H1 (cell line): ENCODE results near the gene WNK2. TPM values are rescaled to one million over a fixed set of nuclear protein-coding genes. Genes with fewer than 3 reads are reported as not detected.

ENCODE experiments used
- CBX5 ChIP-seq: fragments of 300-800, 300-1000 bp; sonication (generic); IDR thresholded peaks from 2 replicates; pipeline ENCODE4 v1.7.1; 2016; ENCODE audit warnings: antibody characterized with exemption, low read length, low read depth
- CTCF ChIP-seq, 3 experiments: IDR thresholded peaks; 1 replicate in 2 of 3; 2 replicates in 1 of 3; pipeline versions ENCODE4 v1.5.1 to v1.6.1; 2011; ENCODE audit warnings: low read length in 3 of 3, mild to moderate bottlenecking in 3 of 3, inconsistent platforms in 2 of 3, low read depth in 1 of 3, moderate library complexity in 1 of 3; ENCODE audit not compliant: insufficient read depth in 1 of 3; ENCODE audit errors: control extremely low read depth in 1 of 3
- HDAC6 ChIP-seq: IDR thresholded peaks from one replicate; pipeline ENCODE4 v1.7.1; 2012; ENCODE audit warnings: low read depth, mild to moderate bottlenecking, inconsistent platforms, low read length, moderate library complexity
- JUN ChIP-seq: IDR thresholded peaks from 2 replicates; pipeline ENCODE4 v1.6.1; 2011; ENCODE audit warnings: low read depth, mild to moderate bottlenecking, improper control_type of control experiment, low read length
- PHF8 ChIP-seq: fragments of 200-600 bp; sonication (generic); conservative IDR thresholded peaks from 2 replicates; pipeline ENCODE4 v1.7.1; 2012; ENCODE audit warnings: low read depth, mild to moderate bottlenecking, inconsistent platforms, low read length, moderate library complexity
- RAD21 ChIP-seq, 2 experiments: IDR thresholded peaks in 1 of 2; conservative IDR thresholded peaks in 1 of 2; 2 replicates each; pipeline ENCODE4 v1.6.1; 2011; ENCODE audit warnings: low read depth in 2 of 2, low read length in 2 of 2, improper control_type of control experiment in 1 of 2, inconsistent platforms in 1 of 2, mild to moderate bottlenecking in 1 of 2, moderate library complexity in 1 of 2
- TBP ChIP-seq: IDR thresholded peaks from 2 replicates; pipeline ENCODE4 v1.6.1; 2011; ENCODE audit warnings: low read depth, low read length, improper control_type of control experiment
- USF2 ChIP-seq: IDR thresholded peaks from 2 replicates; pipeline ENCODE4 v1.6.1; 2011; ENCODE audit warnings: low read length, improper control_type of control experiment
- YY1 ChIP-seq: IDR thresholded peaks from 2 replicates; pipeline ENCODE4 v1.6.1; 2011; ENCODE audit warnings: low read depth, mild to moderate bottlenecking, low read length
- polyA plus RNA-seq, 7 experiments: library from polyadenylated mRNA; depleted of rRNA in 3 of 7; stranded (reverse) in 5 of 7; unstranded in 2 of 7; fragments of >200 nt in 5 of 7; fragments of 200-250 nt in 2 of 7; gene quantifications; 1 replicate in 5 of 7; 2 replicates in 1 of 7; 4 replicates in 1 of 7; pipeline versions ENCODE4 v1.2.1 to v1.2.3, GENCODE V29; 2011 to 2013; ENCODE audit warnings: missing spikeins in 2 of 7, mixed read lengths in 2 of 7
- total RNA-seq: library from RNA; stranded (reverse); fragmentation: NEBNext Ultra II Directional; extraction: Animal tissue kit (Norgen Biotek cat#: 25700); gene quantifications from 2 replicates; pipeline ENCODE4 v1.2.1, GENCODE V29; 2021

WNK2 gene
- total and polyA plus RNA-seq, 2 of the 8 experiments (the other 6 are each of a cell fraction or from before 2014, with no cell fraction given) = 12.0 to 87.2 TPM

- no peak for TF ChIP-seq CTCF (IDR thresholded peaks at IDR 0.05; ENCODE audit: control extremely low read depth in 1 of 3, insufficient read depth in 1 of 3, low read depth in 1 of 3, low read length in 3 of 3)
- no peak for TF ChIP-seq TBP
- TF ChIP-seq JUN = no peak
- TF ChIP-seq CBX5 = no peak
- no peak for TF ChIP-seq USF2
- TF ChIP-seq HDAC6 = no peak
- TF ChIP-seq YY1 = no peak
- no peak for TF ChIP-seq PHF8
- TF ChIP-seq RAD21 (IDR thresholded peaks at IDR 0.05 in 1 of 2, conservative IDR thresholded peaks at IDR 0.05 in 1 of 2; ENCODE audit: low read depth in 2 of 2, low read length in 2 of 2) = no peak
Observed at GRCh38 chr9:93254806-93255493, 71.0 kb downstream of the WNK2 start (continued).
